HG03439 (cell line): ENCODE measurements around the gene KLHL21.

Experiments used
- ATAC-seq: cut with Tn5 transposase; IDR thresholded peaks from one replicate; pipeline ENCODE4 v1.9.1; 2021; ENCODE audit warnings: mild to moderate bottlenecking, moderate library complexity; ENCODE audit not compliant: unreplicated experiment

The KLHL21 gene

DNA sequence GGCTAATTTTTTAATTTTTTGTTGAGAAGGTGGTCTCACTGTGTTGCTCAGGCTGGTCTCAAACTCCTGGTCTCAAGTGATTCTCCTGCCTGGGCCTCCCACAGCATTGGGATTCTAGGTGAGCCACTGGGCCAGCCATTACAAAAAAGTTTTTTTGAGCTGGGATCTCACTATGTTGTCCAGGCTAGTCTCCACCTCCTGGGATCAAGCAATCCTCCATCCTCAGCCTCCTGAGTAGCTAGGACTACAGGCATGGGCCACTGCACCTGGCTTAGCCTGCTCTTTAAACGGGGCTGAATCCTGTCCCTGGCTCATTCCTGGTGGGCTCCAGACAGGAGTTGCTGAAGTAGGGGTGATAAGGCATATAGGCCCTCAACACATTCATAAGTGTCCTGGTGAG lies 45.1 kb downstream of the KLHL21 start:
- no peak for ATAC-seq

- no peak for ATAC-seq
Observed at GRCh38 chr1:6554907-6555778, 47.5 kb downstream of the KLHL21 start, which contains the start of gene TAS1R1. Gene TAS1R1 (plus strand): TSS chr1:6555307. CDS start chr1:6555374, 67 bp downstream.

DNA sequence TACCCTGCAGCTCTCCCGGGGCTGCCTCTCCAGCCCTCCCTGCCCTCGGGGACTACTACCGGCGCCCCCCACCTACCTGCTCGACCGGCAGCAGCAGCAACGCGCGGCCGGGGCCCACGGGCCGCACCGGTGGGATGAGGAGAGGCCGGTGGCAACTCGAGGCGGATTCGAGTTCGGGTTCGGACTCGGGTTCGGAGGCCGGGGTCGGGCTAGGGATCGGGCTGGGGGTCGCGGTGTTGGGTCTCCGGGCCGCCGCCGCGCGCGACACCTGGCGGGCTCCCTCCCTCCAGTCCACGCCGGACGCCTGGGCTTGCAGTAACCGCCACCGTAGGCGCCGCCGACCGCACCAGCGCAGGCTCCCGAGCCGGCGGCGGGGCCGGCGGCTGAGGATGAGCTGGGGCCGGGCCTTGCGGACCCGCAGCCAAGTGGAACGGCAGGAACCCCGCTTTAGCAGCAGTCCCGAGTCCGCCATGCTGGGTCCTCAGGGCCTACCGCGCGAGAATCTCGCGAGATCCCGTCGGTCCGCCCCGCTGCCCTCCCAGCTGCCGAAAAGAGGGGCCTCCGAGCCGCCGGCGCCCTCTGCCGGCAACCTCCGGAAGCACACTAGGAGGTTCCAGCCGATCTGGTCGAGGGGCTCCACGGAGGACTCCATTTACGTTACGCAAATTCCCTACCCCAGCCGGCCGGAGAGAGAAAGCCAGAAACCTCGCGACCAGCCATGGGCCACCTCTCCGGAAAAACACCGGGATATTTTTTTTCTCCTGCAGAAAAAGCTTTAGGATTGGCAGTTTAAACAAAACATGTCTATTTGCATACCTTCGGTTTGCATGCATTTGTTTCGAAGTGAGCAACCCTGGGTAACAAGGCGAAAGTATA lies 48.4 kb downstream of the KLHL21 start, which contains the start of gene NOL9:
Gene NOL9 (minus strand): TSS at position 483 of the 876 bp plus-strand sequence. CDS start 11 bp downstream, at position 472.
- ATAC-seq = peak; percentile 87

DNA sequence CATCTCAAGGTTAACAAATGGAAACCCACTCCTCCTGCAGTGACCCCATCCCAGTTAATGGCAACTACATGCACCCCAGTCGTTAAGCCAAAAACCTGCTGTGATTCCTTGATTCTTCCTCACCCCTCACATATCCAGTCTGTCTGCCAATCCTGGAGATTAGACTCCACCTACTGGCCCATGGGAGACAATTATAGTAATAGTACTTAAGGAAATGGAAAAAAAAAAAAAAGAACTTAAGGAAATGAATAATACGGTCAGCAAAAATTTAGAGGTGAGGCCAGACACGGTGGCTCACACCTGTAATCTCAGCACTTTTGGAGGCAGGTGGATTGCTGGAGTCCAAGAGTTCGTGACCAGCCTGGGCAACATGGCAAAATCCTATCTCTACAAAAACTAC lies 55.4 kb downstream of the KLHL21 start:
- no peak for ATAC-seq

DNA sequence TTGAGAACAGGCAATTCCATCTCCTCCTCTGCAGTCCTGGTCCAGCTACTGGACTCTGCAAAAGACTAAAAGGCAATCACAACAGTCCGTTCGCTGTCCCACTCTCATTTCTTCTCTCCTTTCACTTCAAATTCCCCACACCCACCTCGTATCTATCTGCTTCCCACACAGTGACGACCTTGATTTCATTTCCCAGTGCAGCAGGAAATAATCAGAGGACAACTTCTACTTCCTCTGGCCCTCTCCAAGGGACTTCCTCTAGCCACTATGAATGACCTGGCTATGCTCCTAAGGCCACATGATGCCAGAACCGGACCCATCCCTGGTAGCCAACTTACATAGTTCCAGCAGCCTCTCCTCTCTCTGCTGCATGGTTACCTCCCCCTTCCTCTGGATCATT lies 56.3 kb downstream of the KLHL21 start:
- ATAC-seq = no peak

GRCh38 chr1:6545276-6546112 lies 57.2 kb downstream of the KLHL21 start:
- ATAC-seq = no peak

DNA sequence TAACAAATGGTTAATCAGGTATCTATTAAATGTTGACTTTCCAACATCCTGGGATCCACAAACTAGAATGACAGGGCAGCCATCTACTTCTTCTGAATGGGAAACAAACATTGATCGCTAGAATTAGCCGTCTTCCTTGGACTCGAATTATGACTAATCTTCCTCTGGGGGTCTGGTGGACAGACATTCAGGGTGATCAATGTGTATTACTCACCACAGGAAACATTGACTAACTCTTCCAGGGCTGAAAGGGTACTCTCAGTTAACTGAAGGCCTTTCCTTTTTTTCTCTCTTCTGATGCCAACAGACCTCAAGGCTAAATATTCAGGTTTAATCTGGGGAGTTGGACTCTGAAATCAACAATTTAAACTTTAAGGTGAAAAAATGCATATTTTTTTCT lies 57.8 kb downstream of the KLHL21 start:
- no peak for ATAC-seq
